ENCODE measurements around the gene UBAC2. TPM values are rescaled to one million over a fixed set of nuclear protein-coding genes. Genes with fewer than 3 reads are reported as not detected.

Gene UBAC2
- total RNA-seq, 1 experiment from 2014 or later, result 58.3 TPM

DNA sequence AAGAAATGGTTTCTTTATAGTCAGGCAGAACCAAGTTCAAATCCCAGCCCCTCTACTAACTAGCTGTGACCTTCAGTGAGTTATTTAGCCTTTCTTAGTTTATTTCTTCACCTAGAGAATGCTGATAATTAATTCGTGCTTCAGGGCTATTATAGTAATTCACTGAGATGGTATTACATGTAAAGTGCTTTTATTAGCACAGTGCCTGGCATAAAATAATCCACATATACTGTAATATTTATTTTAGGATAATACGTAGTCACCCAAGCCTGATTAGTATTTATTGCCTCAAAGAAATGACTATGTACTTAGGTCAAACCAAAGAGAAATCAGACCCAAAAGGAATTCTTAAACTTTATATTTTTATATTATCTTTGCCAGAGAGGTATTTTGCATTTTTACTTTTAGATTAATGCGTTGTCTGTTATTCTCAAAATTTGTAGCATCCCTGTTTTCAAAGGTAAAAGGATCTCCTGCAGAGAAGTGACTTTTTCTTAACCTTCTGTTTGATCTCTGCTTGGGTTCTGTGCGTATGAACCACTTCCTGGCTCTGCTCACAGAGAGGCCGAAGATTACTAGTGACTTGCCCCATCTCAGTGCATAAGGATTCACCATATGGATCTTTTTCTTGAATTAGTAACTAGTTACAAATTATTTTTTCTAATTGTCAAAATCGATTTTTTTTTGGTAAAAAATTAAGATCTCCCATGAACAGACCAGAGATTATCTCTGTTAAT is 19.7 kb downstream of the UBAC2 start:
- Histone ChIP-seq H3K9me3 (ENCODE audit: low read length) (no peaks in the 10 kb centered on the region), H4K20me1 (ENCODE audit: insufficient read depth, low read depth, low read length) (no peaks in the 10 kb centered on the region), H3K36me3 (ENCODE audit: insufficient read depth, low read length) (no peaks in the 10 kb centered on the region), H3K4me3 (ENCODE audit: low read length) (no peak overlapping the region), H3K27ac (ENCODE audit: low read length) (peak overlapping the region; percentile 94), H2AFZ (ENCODE audit: low read length) (no peak overlapping the region), H3K27me3 (ENCODE audit: low read length) (no peaks in the 10 kb centered on the region), H3K9ac (ENCODE audit: low read length) (peak overlapping the region; percentile 14; the same call in 1 of the 2 replicates), H3K79me2 (ENCODE audit: low read length) (peaks cover 100% of the 10 kb centered on the region), H3K9me2 (replicated peaks; ENCODE audit: insufficient read depth, low read length) (no peaks in the 10 kb centered on the region), H3K4me1 (ENCODE audit: low read length) (peaks cover 99% of the 10 kb centered on the region), H3K4me2 (ENCODE audit: low read depth, low read length, poor library complexity, severe bottlenecking) (peak overlapping the region; percentile 63)
- DNase-seq, result peak; percentile 66

DNA sequence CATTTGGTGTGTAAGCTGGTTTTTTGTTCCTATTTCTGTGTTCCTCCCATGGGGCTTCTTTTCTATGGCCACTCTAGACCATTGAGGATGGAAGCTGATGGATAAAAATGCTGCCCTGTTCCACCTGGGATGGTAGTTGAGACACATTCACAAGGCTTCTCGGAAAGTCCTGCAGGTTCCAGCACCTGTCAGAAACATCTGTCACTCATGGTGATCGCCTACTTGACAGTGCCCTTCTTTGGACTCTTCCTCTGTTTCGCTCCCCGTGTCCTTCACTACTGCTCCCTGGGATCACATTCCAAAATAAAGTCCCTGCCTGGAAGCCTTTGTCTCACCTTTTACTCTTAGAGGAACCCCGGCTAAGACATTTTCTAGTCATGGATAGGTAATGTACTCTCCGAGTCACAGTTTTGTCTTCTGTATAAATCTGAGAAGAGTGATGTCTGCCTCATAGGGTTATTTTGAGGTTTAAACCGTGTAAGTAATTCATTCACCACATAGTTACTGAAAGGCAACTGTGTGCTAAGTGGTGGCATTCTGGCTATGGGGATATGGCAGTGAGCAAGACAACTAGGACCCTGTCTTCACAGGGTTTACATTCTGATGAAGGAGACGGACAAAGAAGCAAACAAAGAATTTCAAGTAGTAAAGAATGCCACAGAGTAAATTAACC is 21.0 kb downstream of the UBAC2 start:
- Histone ChIP-seq H3K9me2 (replicated peaks; ENCODE audit: insufficient read depth, low read length) (no peaks in the 10 kb centered on the region), H3K27me3 (ENCODE audit: low read length) (no peaks in the 10 kb centered on the region), H3K9me3 (ENCODE audit: low read length) (no peaks in the 10 kb centered on the region), H3K27ac (ENCODE audit: low read length) (peak overlapping the region; percentile 94), H2AFZ (ENCODE audit: low read length) (no peak overlapping the region), H4K20me1 (ENCODE audit: insufficient read depth, low read depth, low read length) (no peaks in the 10 kb centered on the region), H3K4me1 (ENCODE audit: low read length) (peaks cover 99% of the 10 kb centered on the region), H3K9ac (ENCODE audit: low read length) (peak overlapping the region; percentile 18; the same call in 1 of the 2 replicates), H3K4me2 (ENCODE audit: low read depth, low read length, poor library complexity, severe bottlenecking) (peak overlapping the region; percentile 82), H3K4me3 (ENCODE audit: low read length) (0 out of 2 replicates have a peak overlapping the region, but pooled peaks have one; percentile 18), H3K79me2 (ENCODE audit: low read length) (peaks cover 100% of the 10 kb centered on the region), H3K36me3 (ENCODE audit: insufficient read depth, low read length) (no peaks in the 10 kb centered on the region)
- DNase-seq, result no peak

DNA sequence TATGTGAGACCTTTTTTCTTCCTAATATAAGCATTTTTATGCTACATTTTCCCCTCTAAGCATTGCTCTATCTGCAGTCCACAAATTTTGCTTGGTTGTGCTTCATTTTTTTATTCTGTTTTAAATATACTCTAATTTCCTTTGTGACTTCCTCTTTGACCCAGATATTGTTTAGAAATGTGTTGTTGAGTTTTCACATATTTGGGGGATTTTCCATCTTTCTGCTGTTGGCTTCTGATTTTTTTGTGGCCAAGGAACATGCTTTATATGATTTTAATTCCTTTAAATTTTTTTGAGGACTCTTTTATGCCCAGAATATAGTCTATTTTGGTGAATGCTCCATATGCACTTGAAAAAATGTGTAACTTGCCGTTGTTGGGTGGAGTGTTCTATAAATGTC is 22.9 kb downstream of the UBAC2 start:
- no peak for DNase-seq
- H3K79me2 ChIP-seq (ENCODE audit: low read length), result peaks cover 95% of the 10 kb centered on the region
- no peaks in the 10 kb centered on the region for H3K9me2 ChIP-seq (replicated peaks; ENCODE audit: insufficient read depth, low read length)
- H3K4me3 ChIP-seq (ENCODE audit: low read length), result peak overlapping the region; percentile 57
- H3K27ac ChIP-seq (ENCODE audit: low read length), result peak overlapping the region; percentile 94
- H3K36me3 ChIP-seq (ENCODE audit: insufficient read depth, low read length), result no peaks in the 10 kb centered on the region
- H3K27me3 ChIP-seq (ENCODE audit: low read length), result no peaks in the 10 kb centered on the region
- no peaks in the 10 kb centered on the region for H3K9me3 ChIP-seq (ENCODE audit: low read length)
- H3K4me1 ChIP-seq (ENCODE audit: low read length), result peaks cover 100% of the 10 kb centered on the region
- H4K20me1 ChIP-seq (ENCODE audit: insufficient read depth, low read depth, low read length), result no peaks in the 10 kb centered on the region
- peak overlapping the region; percentile 53 for H3K9ac ChIP-seq (ENCODE audit: low read length)
- H3K4me2 ChIP-seq (ENCODE audit: low read depth, low read length, poor library complexity, severe bottlenecking), result peak overlapping the region; percentile 82
- no peak overlapping the region for H2AFZ ChIP-seq (ENCODE audit: low read length)

DNA sequence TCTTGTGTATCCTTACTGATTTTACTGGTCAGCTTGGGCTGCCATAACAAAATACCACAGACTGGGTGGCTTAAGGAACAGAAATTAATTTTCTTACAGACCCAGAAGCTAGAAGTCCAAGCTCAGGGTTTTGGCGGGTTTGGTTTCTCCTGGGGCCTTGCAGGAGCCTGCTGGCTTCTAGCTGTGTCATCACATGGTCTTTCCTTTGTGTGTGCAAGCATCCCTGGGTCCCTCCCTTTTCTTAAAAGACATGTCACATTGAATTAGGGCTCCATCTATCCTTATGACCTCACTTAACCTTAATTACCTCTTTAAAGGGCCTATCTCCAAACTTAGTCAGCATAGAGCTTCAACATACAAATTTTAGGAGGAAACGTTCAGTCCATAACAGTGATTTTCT is 23.4 kb downstream of the UBAC2 start:
- Histone ChIP-seq H3K9me2 (replicated peaks; ENCODE audit: insufficient read depth, low read length) (no peaks in the 10 kb centered on the region), H3K36me3 (ENCODE audit: insufficient read depth, low read length) (no peaks in the 10 kb centered on the region), H3K27ac (ENCODE audit: low read length) (peak overlapping the region; percentile 94), H3K79me2 (ENCODE audit: low read length) (peaks cover 91% of the 10 kb centered on the region), H3K4me1 (ENCODE audit: low read length) (peaks cover 100% of the 10 kb centered on the region), H2AFZ (ENCODE audit: low read length) (no peak overlapping the region), H3K4me2 (ENCODE audit: low read depth, low read length, poor library complexity, severe bottlenecking) (peak overlapping the region; percentile 82), H3K4me3 (ENCODE audit: low read length) (peak overlapping the region; percentile 57), H3K9me3 (ENCODE audit: low read length) (no peaks in the 10 kb centered on the region), H4K20me1 (ENCODE audit: insufficient read depth, low read depth, low read length) (no peaks in the 10 kb centered on the region), H3K27me3 (ENCODE audit: low read length) (no peaks in the 10 kb centered on the region), H3K9ac (ENCODE audit: low read length) (peak overlapping the region; percentile 53)
- peak; percentile 79 for DNase-seq

DNA sequence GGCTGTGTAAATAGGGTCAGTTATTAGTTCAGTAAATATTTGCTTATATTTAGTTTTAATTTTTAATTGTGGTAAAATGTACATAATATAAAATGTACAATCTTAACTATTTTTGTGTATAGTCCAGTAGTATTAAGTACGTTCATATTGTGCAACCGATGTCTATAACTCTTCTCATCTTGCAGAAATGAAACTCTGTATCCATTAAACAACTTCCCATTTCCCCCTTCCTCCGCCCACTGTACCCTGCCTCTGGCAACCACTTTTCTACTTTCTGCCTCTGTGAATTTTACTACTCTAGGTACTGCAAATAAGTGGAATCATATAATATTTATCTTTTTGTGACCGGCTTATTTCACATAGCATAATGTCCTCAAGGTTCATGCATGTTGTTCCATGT is 24.4 kb downstream of the UBAC2 start:
- peak overlapping the region; percentile 53 for H3K9ac ChIP-seq (ENCODE audit: low read length)
- no peaks in the 10 kb centered on the region for H3K9me3 ChIP-seq (ENCODE audit: low read length)
- H3K27ac ChIP-seq (ENCODE audit: low read length), result peak overlapping the region; percentile 94
- peaks cover 91% of the 10 kb centered on the region for H3K79me2 ChIP-seq (ENCODE audit: low read length)
- H3K36me3 ChIP-seq (ENCODE audit: insufficient read depth, low read length), result no peaks in the 10 kb centered on the region
- peak overlapping the region; percentile 57 for H3K4me3 ChIP-seq (ENCODE audit: low read length)
- peak; percentile 82 for DNase-seq
- H3K4me1 ChIP-seq (ENCODE audit: low read length), result peaks cover 100% of the 10 kb centered on the region
- H3K9me2 ChIP-seq (replicated peaks; ENCODE audit: insufficient read depth, low read length), result no peaks in the 10 kb centered on the region
- no peaks in the 10 kb centered on the region for H4K20me1 ChIP-seq (ENCODE audit: insufficient read depth, low read depth, low read length)
- H3K4me2 ChIP-seq (ENCODE audit: low read depth, low read length, poor library complexity, severe bottlenecking), result peak overlapping the region; percentile 82
- H2AFZ ChIP-seq (ENCODE audit: low read length), result no peak overlapping the region
- H3K27me3 ChIP-seq (ENCODE audit: low read length), result no peaks in the 10 kb centered on the region

DNA sequence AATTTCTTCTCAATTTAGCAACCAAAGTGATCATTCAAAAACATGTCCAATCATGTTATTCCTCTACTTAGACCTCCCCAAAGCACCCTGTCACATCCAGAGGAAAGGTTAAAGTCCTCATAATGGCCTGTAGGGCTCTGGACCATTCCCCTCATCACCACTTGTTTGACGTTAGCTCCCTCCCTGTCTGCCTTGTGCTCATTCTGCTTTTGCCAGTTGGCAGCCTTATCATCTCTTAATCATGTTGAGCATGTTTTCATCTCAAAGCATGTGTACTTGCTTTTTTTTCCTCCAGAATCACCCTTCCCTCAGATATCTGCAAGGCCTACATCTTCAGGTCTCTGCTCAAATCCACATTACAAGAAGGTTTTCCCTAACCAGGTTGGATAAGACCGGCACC is 25.9 kb downstream of the UBAC2 start:
- Histone ChIP-seq H3K27ac (ENCODE audit: low read length) (peak overlapping the region; percentile 94), H3K27me3 (ENCODE audit: low read length) (no peaks in the 10 kb centered on the region), H3K79me2 (ENCODE audit: low read length) (peaks cover 91% of the 10 kb centered on the region), H3K4me3 (ENCODE audit: low read length) (no peak overlapping the region), H4K20me1 (ENCODE audit: insufficient read depth, low read depth, low read length) (no peaks in the 10 kb centered on the region), H3K9me3 (ENCODE audit: low read length) (no peaks in the 10 kb centered on the region), H3K9ac (ENCODE audit: low read length) (peak overlapping the region; percentile 51; the same call in 1 of the 2 replicates), H3K9me2 (replicated peaks; ENCODE audit: insufficient read depth, low read length) (no peaks in the 10 kb centered on the region), H3K4me2 (ENCODE audit: low read depth, low read length, poor library complexity, severe bottlenecking) (peak overlapping the region; percentile 82), H3K4me1 (ENCODE audit: low read length) (peaks cover 100% of the 10 kb centered on the region), H3K36me3 (ENCODE audit: insufficient read depth, low read length) (no peaks in the 10 kb centered on the region), H2AFZ (ENCODE audit: low read length) (no peak overlapping the region)
- no peak for DNase-seq

DNA sequence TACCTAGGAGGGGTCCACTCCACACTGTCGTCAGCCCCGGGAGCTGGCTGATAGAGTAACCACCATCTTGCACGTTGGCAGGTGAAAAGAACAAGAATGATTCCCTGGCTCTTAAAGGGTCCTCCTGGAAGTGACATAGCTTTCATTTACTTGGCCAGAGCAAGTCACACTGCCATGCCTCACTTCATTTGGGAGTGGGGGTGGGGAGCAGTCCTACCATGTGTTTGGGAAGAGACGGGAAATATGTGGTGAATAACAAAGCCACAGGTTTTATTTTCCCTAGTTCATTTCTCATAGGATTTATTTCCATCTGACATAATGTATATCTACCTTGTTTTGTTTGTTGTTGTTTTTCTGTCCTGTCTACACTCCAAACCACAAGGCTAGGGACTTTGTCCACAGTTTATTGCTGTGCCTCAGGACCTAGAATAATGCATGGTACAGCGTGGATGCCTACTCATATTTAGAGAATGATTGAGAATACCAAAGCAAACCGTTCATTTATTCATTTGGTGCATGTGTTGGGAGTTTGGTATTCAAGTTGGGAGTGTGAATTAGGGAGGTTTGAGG is 26.8 kb downstream of the UBAC2 start:
- no peaks in the 10 kb centered on the region for H4K20me1 ChIP-seq (ENCODE audit: insufficient read depth, low read depth, low read length)
- H3K4me2 ChIP-seq (ENCODE audit: low read depth, low read length, poor library complexity, severe bottlenecking), result peak overlapping the region; percentile 69
- no peaks in the 10 kb centered on the region for H3K9me2 ChIP-seq (replicated peaks; ENCODE audit: insufficient read depth, low read length)
- peaks cover 100% of the 10 kb centered on the region for H3K4me1 ChIP-seq (ENCODE audit: low read length)
- H2AFZ ChIP-seq (ENCODE audit: low read length), result no peak overlapping the region
- DNase-seq, result no peak
- H3K27ac ChIP-seq (ENCODE audit: low read length), result peak overlapping the region; percentile 94
- no peaks in the 10 kb centered on the region for H3K27me3 ChIP-seq (ENCODE audit: low read length)
- H3K36me3 ChIP-seq (ENCODE audit: insufficient read depth, low read length), result no peaks in the 10 kb centered on the region
- H3K79me2 ChIP-seq (ENCODE audit: low read length), result peaks cover 91% of the 10 kb centered on the region
- peak overlapping the region; percentile 35; the same call in 1 of the 2 replicates for H3K4me3 ChIP-seq (ENCODE audit: low read length)
- peak overlapping the region; percentile 33 for H3K9ac ChIP-seq (ENCODE audit: low read length)
- no peaks in the 10 kb centered on the region for H3K9me3 ChIP-seq (ENCODE audit: low read length)
